Neural crest cell (in vitro differentiated cells): ENCODE results near the gene TRIM22. TPM values are rescaled to one million over a fixed set of nuclear protein-coding genes. Genes with fewer than 3 reads are reported as not detected.
"Not testable (repeated sequence)": the region's sequence is repeated elsewhere in the genome, so short reads cannot be mapped to it uniquely, and the experiment has no call there.

Source experiments
- DNase-seq: peaks from one replicate; pipeline ENCODE4 v3.0.0; 2021; ENCODE audit warnings: low read depth, mixed read lengths, low spot score
- H3K27ac Mint-ChIP-seq: one replicate; pipeline ENCODE4 v1.8.0; 2021; ENCODE audit warnings: mild to moderate bottlenecking, mixed read lengths; ENCODE audit not compliant: unreplicated experiment
- H3K27me3 Mint-ChIP-seq: 2 replicates; pipeline ENCODE4 v1.8.0; 2021; ENCODE audit warnings: low read depth, mild to moderate bottlenecking, mixed read lengths
- H3K36me3 Mint-ChIP-seq: 2 replicates; pipeline ENCODE4 v1.8.0; 2021; ENCODE audit warnings: low read depth, mild to moderate bottlenecking, mixed read lengths
- H3K4me1 Mint-ChIP-seq: 2 replicates; pipeline ENCODE4 v1.8.0; 2021; ENCODE audit warnings: mixed read lengths
- H3K4me3 Mint-ChIP-seq: one replicate; pipeline ENCODE4 v1.8.0; 2021; ENCODE audit warnings: mild to moderate bottlenecking, mixed read lengths
- H3K9me3 Mint-ChIP-seq: 2 replicates; pipeline ENCODE4 v1.8.0; 2021; ENCODE audit warnings: mixed read lengths
- CTCF ChIP-seq: fragments of 200-600 bp; sonication (generic); conservative IDR thresholded peaks from 2 replicates; pipeline ENCODE4 v1.5.0; 2021; ENCODE audit warnings: antibody characterized with exemption, mild to moderate bottlenecking
- long read RNA-seq: library from polyadenylated mRNA; unstranded; transcript quantifications from one replicate; pipeline ENCODE4 v2.0.0, GENCODE V29; 2020
- total RNA-seq: library from RNA; stranded (reverse); gene quantifications from 2 replicates; pipeline ENCODE4 v1.2.1, GENCODE V29; 2021

The TRIM22 gene
- total RNA-seq: 2.2 and 3.1 TPM in 2 replicates
- long read RNA-seq, partial matches to known transcripts: 0 of 5 reads
- long read RNA-seq, other reads (novel, unspliced or antisense): 3 of 5 reads

- Mint-ChIP-seq H3K27me3 (no peaks in the 10 kb centered on the region), H3K4me3 (peak within 1 kb of the TSS; percentile 7), H3K27ac (peak within 1 kb of the TSS; percentile 78), H3K4me1 (peaks cover 28% of the 10 kb centered on the region), H3K9me3 (no peaks in the 10 kb centered on the region), H3K36me3 (peaks cover 7% of the 10 kb centered on the region)
- no peak for DNase-seq
- TF ChIP-seq CTCF: no peak
Measured at GRCh38 chr11:5689551-5689983, at the start of gene TRIM22. Gene TRIM22, plus strand, starts transcription at chr11:5689790. Its CDS starts 6,443 bp downstream, at chr11:5696233.

GRCh38 chr11:5639953-5640352 is 49.6 kb upstream of the TRIM22 start:
- no peak for DNase-seq
- Mint-ChIP-seq H3K4me1 (no peaks in the 10 kb centered on the region), H3K36me3 (peaks cover 6% of the 10 kb centered on the region), H3K4me3 (no peak overlapping the region), H3K27ac (no peak overlapping the region), H3K27me3 (no peaks in the 10 kb centered on the region), H3K9me3 (peaks cover 3% of the 10 kb centered on the region)
- no peak for TF ChIP-seq CTCF

GRCh38 chr11:5643585-5643984 is 46.0 kb upstream of the TRIM22 start:
- no peak for TF ChIP-seq CTCF
- no peaks in the 10 kb centered on the region for H3K27me3 Mint-ChIP-seq
- peaks cover 3% of the 10 kb centered on the region for H3K9me3 Mint-ChIP-seq
- peaks cover 6% of the 10 kb centered on the region for H3K36me3 Mint-ChIP-seq
- no peak overlapping the region for H3K4me3 Mint-ChIP-seq
- no peak for DNase-seq
- H3K27ac Mint-ChIP-seq: no peak overlapping the region
- no peaks in the 10 kb centered on the region for H3K4me1 Mint-ChIP-seq

GRCh38 chr11:5646139-5646538 is 43.5 kb upstream of the TRIM22 start:
- no peak overlapping the region for H3K27ac Mint-ChIP-seq
- peaks cover 5% of the 10 kb centered on the region for H3K9me3 Mint-ChIP-seq
- peaks cover 6% of the 10 kb centered on the region for H3K36me3 Mint-ChIP-seq
- H3K4me1 Mint-ChIP-seq: no peaks in the 10 kb centered on the region
- TF ChIP-seq CTCF: no peak
- no peaks in the 10 kb centered on the region for H3K27me3 Mint-ChIP-seq
- no peak for DNase-seq
- H3K4me3 Mint-ChIP-seq: no peak overlapping the region

GRCh38 chr11:5655474-5655873 is 34.1 kb upstream of the TRIM22 start:
- peaks cover 17% of the 10 kb centered on the region for H3K9me3 Mint-ChIP-seq
- no peaks in the 10 kb centered on the region for H3K4me1 Mint-ChIP-seq
- no peak for TF ChIP-seq CTCF
- no peak overlapping the region for H3K27ac Mint-ChIP-seq
- H3K4me3 Mint-ChIP-seq: no peak overlapping the region
- H3K36me3 Mint-ChIP-seq: peaks cover 22% of the 10 kb centered on the region
- no peak for DNase-seq
- H3K27me3 Mint-ChIP-seq: no peaks in the 10 kb centered on the region

- not testable (repeated sequence) for DNase-seq, H3K27me3 Mint-ChIP-seq, H3K4me3 Mint-ChIP-seq, H3K4me1 Mint-ChIP-seq, H3K27ac Mint-ChIP-seq
- Mint-ChIP-seq H3K9me3 (peaks cover 11% of the 10 kb centered on the region), H3K36me3 (peaks cover 22% of the 10 kb centered on the region)
Measured at GRCh38 chr11:5656956-5657355, 32.6 kb upstream of the TRIM22 start.
